ENCODE measurements around the gene XG.

GRCh38 chrX:2709556-2709955 lies 42.3 kb upstream of the XG start:
- no peak for TF ChIP-seq CTCF (conservative IDR thresholded peaks at IDR 0.05)
- TF ChIP-seq EZH2 (IDR thresholded peaks at IDR 0.05; ENCODE audit: low read depth) = no peak

Data from PC-9 (cell line).